Choroid plexus epithelial cell (primary cell): ENCODE data around the gene MUC6.

ENCODE experiments used
- DNase-seq: peaks from one replicate; pipeline ENCODE4 v3.0.0-alpha.2; 2010; ENCODE audit warnings: low read depth
- H3K4me3 ChIP-seq: 2 replicates; pipeline ENCODE4 v1.5.1; 2011; ENCODE audit warnings: low read depth, mild to moderate bottlenecking, control low read depth, low read length, moderate library complexity
- TF ChIP-seq, protein P1 (sequence below): conservative IDR thresholded peaks from 2 replicates; pipeline ENCODE4 v1.5.1; 2011; ENCODE audit warnings: low read depth, mild to moderate bottlenecking, control low read depth, inconsistent platforms, low read length, moderate library complexity

Gene MUC6

DNA sequence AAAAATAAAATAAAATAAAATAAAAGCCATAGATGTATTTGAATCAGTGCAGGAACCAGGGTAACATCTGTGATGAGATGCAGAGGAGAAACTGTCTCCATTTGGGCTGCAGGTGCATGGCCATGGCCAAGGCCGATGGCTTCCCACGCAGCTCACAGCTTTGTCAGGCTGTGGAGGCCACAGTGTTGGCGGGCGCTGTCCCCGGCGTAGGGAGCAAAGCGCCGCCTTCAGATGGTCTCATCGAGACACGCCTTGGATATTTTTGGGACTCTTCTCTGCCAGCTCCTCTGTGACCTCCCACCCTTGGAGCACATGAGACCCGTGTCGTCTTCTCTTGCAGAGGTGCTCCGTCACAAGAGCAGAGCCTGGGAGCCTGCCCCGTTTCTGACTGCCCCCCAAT is 38.6 kb downstream of the MUC6 start:
- TF ChIP-seq, protein P1, sequence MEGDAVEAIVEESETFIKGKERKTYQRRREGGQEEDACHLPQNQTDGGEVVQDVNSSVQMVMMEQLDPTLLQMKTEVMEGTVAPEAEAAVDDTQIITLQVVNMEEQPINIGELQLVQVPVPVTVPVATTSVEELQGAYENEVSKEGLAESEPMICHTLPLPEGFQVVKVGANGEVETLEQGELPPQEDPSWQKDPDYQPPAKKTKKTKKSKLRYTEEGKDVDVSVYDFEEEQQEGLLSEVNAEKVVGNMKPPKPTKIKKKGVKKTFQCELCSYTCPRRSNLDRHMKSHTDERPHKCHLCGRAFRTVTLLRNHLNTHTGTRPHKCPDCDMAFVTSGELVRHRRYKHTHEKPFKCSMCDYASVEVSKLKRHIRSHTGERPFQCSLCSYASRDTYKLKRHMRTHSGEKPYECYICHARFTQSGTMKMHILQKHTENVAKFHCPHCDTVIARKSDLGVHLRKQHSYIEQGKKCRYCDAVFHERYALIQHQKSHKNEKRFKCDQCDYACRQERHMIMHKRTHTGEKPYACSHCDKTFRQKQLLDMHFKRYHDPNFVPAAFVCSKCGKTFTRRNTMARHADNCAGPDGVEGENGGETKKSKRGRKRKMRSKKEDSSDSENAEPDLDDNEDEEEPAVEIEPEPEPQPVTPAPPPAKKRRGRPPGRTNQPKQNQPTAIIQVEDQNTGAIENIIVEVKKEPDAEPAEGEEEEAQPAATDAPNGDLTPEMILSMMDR: no peak
- H3K4me3 ChIP-seq: no peak overlapping the region
- DNase-seq: no peak

DNA sequence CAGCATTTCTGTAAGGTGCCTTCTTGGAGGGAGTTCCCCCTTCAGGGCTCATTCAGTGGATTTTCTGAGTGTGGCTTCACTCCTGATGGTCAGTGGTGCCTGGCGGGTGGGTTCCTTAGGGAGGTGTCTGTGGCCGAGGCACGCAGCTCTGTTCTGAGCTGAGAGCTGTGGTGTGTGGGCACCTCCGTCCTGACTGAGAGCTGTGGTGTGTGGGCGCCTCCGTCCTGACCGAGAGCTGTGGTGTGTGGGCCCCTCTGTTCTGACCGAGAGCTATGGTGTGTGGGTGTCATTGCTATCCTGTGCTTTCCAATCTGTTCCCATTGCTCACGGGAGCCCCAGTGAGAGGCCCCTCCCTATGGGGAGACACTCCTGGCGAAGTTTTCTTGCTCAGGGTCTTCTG is 39.8 kb downstream of the MUC6 start:
- no peak for DNase-seq
- TF ChIP-seq, protein P1: no peak
- H3K4me3 ChIP-seq: no peak overlapping the region

DNA sequence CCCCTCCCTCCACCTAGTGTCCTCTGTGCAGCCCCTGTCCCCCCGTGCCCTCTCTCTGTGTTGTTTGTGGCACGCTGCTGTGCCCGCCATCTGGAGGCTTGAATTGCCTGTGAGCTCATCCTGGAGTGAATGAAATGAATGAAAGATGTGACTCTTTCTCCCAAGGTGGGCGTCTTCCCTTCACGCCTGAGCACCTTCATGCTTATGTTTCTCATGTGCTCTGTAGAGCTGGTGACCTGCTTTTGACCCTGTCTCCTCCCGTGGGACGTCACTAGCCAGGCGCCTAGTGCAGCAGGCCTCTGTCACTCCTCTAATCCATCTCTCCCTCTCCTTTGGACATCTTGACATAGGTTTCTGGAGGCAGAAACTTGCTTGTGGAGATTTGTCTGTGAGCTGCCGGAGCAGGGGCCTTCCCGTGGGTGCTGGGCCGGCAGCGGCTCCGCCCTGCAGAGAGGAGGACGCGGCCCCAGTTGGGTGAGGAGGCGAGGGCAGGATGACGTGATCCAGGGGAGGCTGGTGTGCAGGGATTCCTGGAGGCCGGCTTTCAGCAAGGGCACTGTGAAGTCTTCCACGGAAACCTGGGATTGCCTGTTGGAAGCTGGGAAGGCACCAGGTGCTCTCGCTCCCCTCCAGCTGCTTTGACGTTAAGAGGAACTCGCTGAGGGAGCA is 40.6 kb downstream of the MUC6 start:
- DNase-seq: peak; percentile 36
- TF ChIP-seq, protein P1: no peak
- H3K4me3 ChIP-seq: no peak overlapping the region

DNA sequence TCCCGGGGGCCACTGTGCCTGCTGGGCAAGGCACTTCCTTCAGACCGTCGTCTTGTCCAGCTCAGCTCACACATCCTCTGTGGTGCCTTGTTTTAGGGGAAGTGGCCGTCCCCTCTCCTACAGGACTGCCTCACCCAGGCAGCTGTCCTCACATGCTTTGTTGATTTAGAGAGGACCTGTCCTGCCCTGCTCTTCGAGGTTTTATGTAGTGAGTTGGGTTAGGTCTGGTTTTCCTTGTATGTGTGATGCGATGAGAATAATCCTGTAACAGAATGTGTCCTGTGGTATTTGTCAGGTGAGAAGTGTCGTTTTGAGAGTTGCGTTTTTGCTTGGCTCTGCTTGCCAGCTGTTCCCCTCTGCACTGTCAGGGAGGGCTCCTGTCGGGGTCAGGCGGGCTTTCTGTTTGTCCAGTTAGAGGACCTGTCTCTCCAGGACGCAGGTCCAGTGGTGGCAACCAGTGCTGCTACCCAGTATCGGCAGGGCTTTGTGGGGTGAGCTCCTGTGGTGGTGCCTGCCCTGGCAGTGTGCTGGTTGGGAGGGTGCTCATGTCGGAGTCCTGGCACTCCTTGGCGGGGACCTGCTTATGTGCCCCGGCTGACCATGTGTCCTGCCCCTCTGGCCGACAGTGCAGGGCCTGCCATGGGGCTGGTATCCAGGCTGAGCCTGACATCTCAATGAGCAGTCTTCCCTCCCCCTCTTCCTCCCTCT is 41.3 kb downstream of the MUC6 start:
- TF ChIP-seq, protein P1: no peak
- DNase-seq: no peak
- no peak overlapping the region for H3K4me3 ChIP-seq

DNA sequence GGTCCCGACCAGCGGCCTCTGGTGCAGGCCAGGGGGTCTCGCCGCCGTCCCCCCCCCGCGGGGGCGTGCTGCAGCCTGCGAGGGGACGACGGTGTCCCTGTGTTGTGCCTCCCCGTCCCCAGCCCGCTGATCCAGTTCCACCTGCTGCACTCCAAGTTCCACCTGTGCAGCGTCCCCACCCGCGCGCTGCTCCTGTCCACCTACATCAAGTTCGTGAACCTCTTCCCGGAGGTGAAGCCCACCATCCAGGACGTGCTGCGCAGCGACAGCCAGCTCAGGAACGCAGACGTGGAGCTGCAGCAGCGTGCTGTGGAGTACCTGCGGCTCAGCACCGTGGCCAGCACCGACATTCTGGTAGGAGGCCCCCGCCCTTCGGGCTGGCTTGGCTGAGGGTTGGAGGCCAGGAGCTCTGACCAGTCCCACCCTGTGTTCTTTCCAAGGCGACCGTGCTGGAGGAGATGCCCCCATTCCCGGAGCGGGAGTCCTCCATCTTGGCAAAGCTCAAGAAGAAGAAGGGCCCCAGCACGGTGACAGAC is 42.8 kb downstream of the MUC6 start:
- TF ChIP-seq, protein P1: no peak
- DNase-seq: no peak
- H3K4me3 ChIP-seq: no peak overlapping the region

DNA sequence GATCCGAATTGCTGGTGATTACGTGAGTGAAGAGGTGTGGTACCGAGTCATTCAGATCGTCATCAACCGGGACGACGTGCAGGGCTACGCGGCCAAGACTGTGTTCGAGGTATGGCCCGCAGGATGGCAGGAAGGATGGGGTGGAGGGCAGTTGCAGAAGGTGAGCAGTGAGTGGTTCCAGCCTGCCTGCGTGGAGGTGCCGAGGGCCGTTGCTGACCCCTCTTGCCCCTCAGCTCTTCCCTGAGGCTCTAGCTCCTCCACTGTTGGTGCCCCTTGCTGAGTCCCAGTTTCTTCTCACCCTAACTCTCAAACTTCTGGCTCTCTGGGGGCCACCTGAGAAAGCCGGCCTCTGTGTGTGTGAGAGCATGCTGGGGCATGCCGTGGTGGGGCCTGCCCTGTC is 43.9 kb downstream of the MUC6 start:
- TF ChIP-seq, protein P1: no peak
- no peak for DNase-seq
- no peak overlapping the region for H3K4me3 ChIP-seq
